Mucosa of descending colon (tissue), 3 donors: ENCODE data around the gene DOCK10. TPM values are rescaled to one million over a fixed set of nuclear protein-coding genes. Genes with fewer than 3 reads are reported as not detected.

ENCODE experiments used
- ATAC-seq: fragments of 200-7000 bp; cut with Tn5 transposase; one replicate; pipeline ENCODE4 v1.9.1; 2020; ENCODE audit warnings: mild to moderate bottlenecking, moderate library complexity
- DNase-seq, 3 donors: peaks; one replicate each; pipeline ENCODE4 v3.0.0-alpha.2; 2020
- H3K36me3 ChIP-seq: fragments of 200-600 bp; one replicate; pipeline ENCODE4 v1.8.0; 2021; ENCODE audit warnings: low read depth, mild to moderate bottlenecking
- H3K4me1 ChIP-seq: fragments of 200-600 bp; one replicate; pipeline ENCODE4 v1.8.0; 2021; ENCODE audit warnings: low read depth, mild to moderate bottlenecking
- H3K4me3 ChIP-seq: fragments of 200-600 bp; one replicate; pipeline ENCODE4 v1.8.0; 2021; ENCODE audit warnings: mild to moderate bottlenecking
- H3K9me3 ChIP-seq: fragments of 200-600 bp; one replicate; pipeline ENCODE4 v1.8.0; 2021; ENCODE audit warnings: mild to moderate bottlenecking
- CTCF ChIP-seq: fragments of 200-600 bp; IDR thresholded peaks from one replicate; pipeline ENCODE4 v1.8.0; 2022; ENCODE audit warnings: antibody characterized with exemption, mild to moderate bottlenecking
- intact Hi-C, 2 donors: fragments of 100-400 bp; cut with DNase I in 1 of 2; cut with micrococcal nuclease in 1 of 2; formaldehyde crosslinking; loops; one replicate each; pipeline versions ENCODE4 v1.11.0 to v1.11.1; 2022; cut with DNase I, micrococcal nuclease
- total RNA-seq, 3 donors: library from RNA; stranded (reverse); fragmentation: NEBNext Ultra II Directional in 2 of 3; extraction: Animal tissue kit (Norgen Biotek cat#: 25700) in 2 of 3; gene quantifications; one replicate each; pipeline versions ENCODE4 v1.2.1 to v1.2.4, GENCODE V29; 2021 to 2023
- donor health status: DM: no; HTN: no; CAD: no; lungs with moderate emphysema.
- donor health status: DM: no; HTN: no; CAD: no.
- donor health status: DM: no; HTN: yes; CAD: no.

The DOCK10 gene
- total RNA-seq, 3 donors from 2014 or later, result 13.3 to 20.6 (median 14.7) TPM

- peaks cover 9% of the 10 kb centered on the region for H3K4me1 ChIP-seq
- no peaks in the 10 kb centered on the region for H3K9me3 ChIP-seq
- no peak for TF ChIP-seq CTCF
- H3K36me3 ChIP-seq, result no peaks in the 10 kb centered on the region
- H3K4me3 ChIP-seq, result no peak overlapping the region
- intact Hi-C loops, result no loop called here
- DNase-seq (no peak), ATAC-seq (no peak)
Observed at GRCh38 chr2:224976629-224977525, 65.4 kb downstream of the DOCK10 start.

GRCh38 chr2:224975761-224976160 is 66.5 kb downstream of the DOCK10 start:
- no peak for DNase-seq
- Histone ChIP-seq H3K36me3 (no peaks in the 10 kb centered on the region), H3K4me3 (no peak overlapping the region), H3K4me1 (peaks cover 9% of the 10 kb centered on the region), H3K9me3 (no peaks in the 10 kb centered on the region)
- intact Hi-C loops, result no loop called here
- TF ChIP-seq CTCF, result no peak
- no peak for ATAC-seq

GRCh38 chr2:224973112-224974016 is 68.9 kb downstream of the DOCK10 start:
- peak in 1 of 3 donors; percentile 79 for DNase-seq
- peak; percentile 78 for ATAC-seq
- Histone ChIP-seq H3K4me1 (peaks cover 17% of the 10 kb centered on the region), H3K36me3 (no peaks in the 10 kb centered on the region), H3K4me3 (no peak overlapping the region), H3K9me3 (no peaks in the 10 kb centered on the region)
- intact Hi-C loops, result no loop called here
- no peak for TF ChIP-seq CTCF

- intact Hi-C loops, result no loop called here
- peak; percentile 95 for ATAC-seq
Observed at GRCh38 chr2:224971214-224971613, 71.1 kb downstream of the DOCK10 start.

More at GRCh38 chr2:224971214-224971613, 71.1 kb downstream of the DOCK10 start:
- H3K9me3 ChIP-seq, result no peaks in the 10 kb centered on the region
- H3K36me3 ChIP-seq, result no peaks in the 10 kb centered on the region
- H3K4me1 ChIP-seq, result peaks cover 17% of the 10 kb centered on the region
- TF ChIP-seq CTCF, result no peak
- H3K4me3 ChIP-seq, result no peak overlapping the region
- DNase-seq, result peak; percentile 87 to 94 (median 93)
